Measurements from ENCODE around the gene DMTF1.

DNA sequence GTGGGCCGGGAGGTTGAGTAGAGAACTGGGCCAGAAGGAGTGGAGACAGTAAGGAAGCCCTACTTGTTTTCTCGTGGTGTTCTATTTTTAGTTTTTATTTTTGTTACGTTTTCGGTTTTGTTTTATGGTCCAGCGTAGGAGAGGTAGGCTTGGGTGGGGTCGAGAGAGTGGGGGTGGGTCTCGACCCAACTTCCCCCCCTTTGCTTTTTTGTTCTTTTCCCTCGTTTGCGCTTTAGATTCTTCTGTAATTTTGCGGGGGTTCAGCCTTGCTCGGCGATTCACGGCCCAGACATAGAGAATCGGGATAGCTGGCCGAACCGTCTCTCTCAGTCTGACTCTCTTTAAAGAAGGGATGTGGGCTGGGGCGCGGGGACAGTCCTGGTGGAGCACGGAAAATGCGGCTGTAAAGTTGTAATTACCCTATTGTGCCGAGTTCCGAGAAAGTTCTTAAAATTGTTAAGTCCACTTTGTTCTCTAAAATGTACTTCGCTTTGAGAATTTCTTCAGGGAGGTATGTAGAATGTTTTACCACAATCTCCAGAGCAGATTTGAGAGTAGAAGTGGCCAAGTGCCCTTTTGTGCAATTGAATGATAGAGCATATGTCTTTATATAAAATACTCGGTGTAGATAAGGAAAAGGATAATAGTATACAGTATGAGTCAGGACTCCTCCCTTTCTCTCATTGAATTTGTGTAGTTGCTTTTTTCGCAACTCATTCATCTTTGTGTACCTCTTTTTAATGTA lies 816 bp downstream of the DMTF1 start:
- no peak for TF ChIP-seq EZH2 (IDR thresholded peaks at IDR 0.05; ENCODE audit: borderline replicate concordance, control insufficient read depth, low read depth, low read length)
- no peak for TF ChIP-seq TAF1 (IDR thresholded peaks at IDR 0.05; ENCODE audit: borderline replicate concordance, low read depth, low read length)

Measured in GM12878 (cell line).